Activated CD4-positive, alpha-beta T cell treated with anti-CD3 and anti-CD28 coated beads for 36 hours (primary cell): ENCODE measurements around the gene LRRC8E. TPM values are rescaled to one million over a fixed set of nuclear protein-coding genes. Genes with fewer than 3 reads are reported as not detected.

Source experiments
- ATAC-seq: fragments of 200-7000 bp; cut with Tn5 transposase; one replicate; pipeline ENCODE4 v1.10.0; 2021; ENCODE audit warnings: mild to moderate bottlenecking, moderate library complexity
- CTCF ChIA-PET: fragments of 350-600 bp; sonication (Branson Sonifier 250); formaldehyde crosslinking; loops from one replicate; lab custom pipeline; 2021; ENCODE audit warnings: antibody characterized with exemption; lab: Charles Lee
- POLR2A ChIA-PET: fragments of 350-600 bp; sonication (Branson Sonifier 250); formaldehyde crosslinking; loops from one replicate; lab custom pipeline; 2021; ENCODE audit warnings: antibody characterized with exemption, inconsistent platforms; lab: Charles Lee
- DNase-seq: peaks from one replicate; pipeline ENCODE4 v3.0.0-alpha.2; 2020
- H3K27ac Mint-ChIP-seq: one replicate; pipeline ENCODE4 v1.8.0; 2021; ENCODE audit warnings: mixed read lengths
- H3K27me3 Mint-ChIP-seq: one replicate; pipeline ENCODE4 v1.8.0; 2021; ENCODE audit warnings: mixed read lengths
- H3K36me3 Mint-ChIP-seq: one replicate; pipeline ENCODE4 v1.8.0; 2021; ENCODE audit warnings: low read depth, mixed read lengths
- H3K4me1 Mint-ChIP-seq: one replicate; pipeline ENCODE4 v1.8.0; 2021; ENCODE audit warnings: mixed read lengths
- H3K4me3 Mint-ChIP-seq: one replicate; pipeline ENCODE4 v1.8.0; 2021; ENCODE audit warnings: mild to moderate bottlenecking, moderate library complexity, mixed read lengths
- H3K9me3 Mint-ChIP-seq: one replicate; pipeline ENCODE4 v1.8.0; 2021; ENCODE audit warnings: low read depth, mixed read lengths
- intact Hi-C, 2 experiments: fragments of 100-400 bp; cut with DNase I in 1 of 2; cut with micrococcal nuclease in 1 of 2; formaldehyde crosslinking; loops; one replicate each; pipeline versions ENCODE4 v1.14.2 to v1.15.1; 2022 to 2024; cut with DNase I, micrococcal nuclease
- total RNA-seq, 2 experiments: library from RNA; stranded (reverse); gene quantifications; one replicate each; pipeline ENCODE4 v1.2.3, GENCODE V29; 2021

LRRC8E gene
- total RNA-seq, 2 experiments from 2014 or later = not detected

DNA sequence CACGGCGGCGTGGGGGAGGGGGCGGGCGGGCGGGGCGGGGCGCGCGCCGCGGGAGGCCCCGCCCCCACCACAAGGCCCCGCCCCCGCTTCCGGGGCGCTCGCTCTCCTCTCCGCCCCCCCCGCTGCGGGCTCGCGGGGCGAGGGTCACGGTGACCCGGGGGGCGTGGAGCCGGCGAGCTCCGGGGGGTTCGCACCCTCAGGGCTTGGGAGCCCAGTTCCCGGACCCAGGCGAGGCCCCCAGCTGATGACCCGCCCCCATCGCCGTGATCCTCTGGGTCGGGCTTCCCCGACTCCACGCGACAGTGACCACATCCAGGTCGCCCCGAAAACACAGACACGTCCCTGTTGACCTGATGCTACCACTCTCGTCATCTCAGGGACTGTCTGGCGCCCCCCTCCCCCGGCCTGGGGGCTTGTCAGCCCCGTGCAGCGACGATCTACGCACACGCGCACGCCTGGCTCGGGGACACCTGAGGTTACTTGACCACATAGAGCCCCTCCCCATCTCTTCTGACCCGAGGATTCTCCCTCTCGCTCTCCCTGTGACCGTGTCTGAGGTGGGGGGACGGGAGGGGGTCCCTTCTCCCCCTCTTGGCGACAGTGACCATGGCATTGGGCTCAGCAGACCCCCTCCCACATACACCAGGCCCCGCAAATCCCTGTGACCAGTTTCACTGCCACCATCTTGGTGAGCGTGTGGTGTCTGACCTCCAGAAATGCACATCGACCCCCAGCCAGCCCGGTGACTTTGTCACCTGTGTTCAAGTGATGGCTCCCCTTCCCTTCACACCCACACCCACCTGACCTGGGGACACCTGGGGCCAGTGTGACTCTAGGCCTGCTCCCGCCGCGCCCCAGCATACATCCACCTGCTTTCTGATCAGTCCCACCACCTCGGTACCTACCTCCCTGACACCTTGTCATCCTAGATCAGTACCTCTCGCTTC lies 16.0 kb downstream of the LRRC8E start:
- no peak for DNase-seq
- ChIA-PET CTCF (interaction anchor here (1.0 to 2.4 kb wide), 5 partner anchors 12 to 336 kb away, joined by 4 to 16 read pairs (median 6); partner anchors contain the start of genes SNAPC2 and TIMM44), POLR2A (interaction anchor here (0.6 to 1.6 kb wide), 5 partner anchors 11 to 277 kb away, joined by 3 to 4 read pairs (median 3); partner anchors contain the start of gene TIMM44)
- peaks cover 22% of the 10 kb centered on the region for H3K4me1 Mint-ChIP-seq
- intact Hi-C loops = loop anchor here in 1 of 2 experiments (1.0 to 5.0 kb wide), 3 partner anchors 12 to 928 kb away; partner anchors contain the start of genes MBD3L1 and ZNF558
- peak overlapping the region; percentile 85 for H3K4me3 Mint-ChIP-seq
- peak; percentile 50 for ATAC-seq
- peak overlapping the region; percentile 92 for H3K27ac Mint-ChIP-seq
- peaks cover 18% of the 10 kb centered on the region for H3K36me3 Mint-ChIP-seq
- H3K27me3 Mint-ChIP-seq = no peaks in the 10 kb centered on the region
- H3K9me3 Mint-ChIP-seq = no peaks in the 10 kb centered on the region

DNA sequence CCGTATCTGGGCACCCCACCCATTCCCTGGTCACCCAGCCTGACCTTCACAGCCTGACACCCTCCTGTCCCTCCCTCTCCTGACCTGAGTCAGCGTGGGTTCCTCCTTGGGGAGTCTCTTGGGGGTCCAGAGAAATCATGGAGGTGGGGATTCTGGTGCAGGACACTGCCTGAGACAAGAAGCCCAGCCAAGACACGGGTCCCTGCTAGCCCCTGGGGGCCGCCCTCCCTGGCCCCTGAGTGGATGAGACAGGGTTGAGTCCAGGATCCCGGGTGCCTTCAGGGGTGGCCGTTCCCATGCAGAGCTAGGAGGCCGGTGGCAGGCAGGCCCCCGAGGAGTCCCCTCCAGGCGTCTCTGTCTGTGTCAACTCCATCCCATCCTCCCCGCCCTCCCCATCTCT lies 17.0 kb downstream of the LRRC8E start:
- CTCF ChIA-PET = no interaction called here
- no peaks in the 10 kb centered on the region for H3K9me3 Mint-ChIP-seq
- intact Hi-C loops = no loop called here
- ATAC-seq = no peak
- peak overlapping the region; percentile 85 for H3K4me3 Mint-ChIP-seq
- no peak for DNase-seq
- peaks cover 22% of the 10 kb centered on the region for H3K4me1 Mint-ChIP-seq
- H3K27me3 Mint-ChIP-seq = no peaks in the 10 kb centered on the region
- peak overlapping the region; percentile 92 for H3K27ac Mint-ChIP-seq
- POLR2A ChIA-PET = no interaction called here
- H3K36me3 Mint-ChIP-seq = peaks cover 18% of the 10 kb centered on the region

DNA sequence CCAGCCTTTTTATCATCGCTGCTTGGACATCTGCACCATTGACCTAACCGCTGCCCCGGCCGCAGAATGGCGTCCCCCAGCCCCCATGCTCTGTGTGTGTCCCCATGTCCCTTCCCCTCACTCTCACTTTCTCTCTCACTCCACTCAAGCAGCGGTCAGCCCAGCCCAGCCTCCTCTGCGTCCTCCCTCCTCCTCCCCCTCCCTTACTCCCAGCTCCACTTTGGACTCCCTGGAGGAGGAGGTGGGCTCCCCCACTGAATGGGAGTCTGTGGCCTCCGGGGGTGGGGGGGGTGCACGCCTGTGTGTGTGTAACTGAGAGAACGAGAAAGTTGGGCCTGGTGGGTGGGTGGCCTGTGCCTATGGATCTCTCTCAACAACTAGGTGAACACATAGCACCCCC lies 17.5 kb downstream of the LRRC8E start:
- Mint-ChIP-seq H3K27me3 (no peaks in the 10 kb centered on the region), H3K27ac (no peak overlapping the region), H3K4me3 (peak overlapping the region; percentile 85), H3K36me3 (peaks cover 22% of the 10 kb centered on the region), H3K9me3 (no peaks in the 10 kb centered on the region), H3K4me1 (peaks cover 22% of the 10 kb centered on the region)
- DNase-seq = no peak
- ChIA-PET CTCF (no interaction called here), POLR2A (no interaction called here)
- ATAC-seq = no peak
- intact Hi-C loops = no loop called here

DNA sequence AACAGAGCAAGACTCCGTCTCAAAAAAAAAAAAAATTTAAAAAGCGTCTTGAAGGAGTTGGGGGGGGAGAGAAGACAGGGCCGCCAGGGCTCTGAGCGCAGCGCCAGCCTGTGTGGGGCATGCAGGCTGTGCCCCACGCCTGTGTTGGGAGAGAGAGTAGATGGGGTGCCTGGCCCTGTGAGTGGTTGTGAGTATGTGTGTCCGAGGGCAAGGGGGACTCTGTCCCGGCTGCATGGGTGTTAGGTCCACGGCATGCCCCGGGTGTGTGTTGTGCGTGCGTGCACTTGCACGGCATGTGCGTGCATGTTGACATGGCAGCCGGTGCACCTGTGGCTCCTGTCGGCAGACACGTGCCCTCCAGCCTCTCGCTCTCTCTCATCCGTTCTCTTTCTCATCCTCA lies 18.8 kb downstream of the LRRC8E start:
- H3K4me3 Mint-ChIP-seq = no peak overlapping the region
- no peaks in the 10 kb centered on the region for H3K9me3 Mint-ChIP-seq
- peaks cover 28% of the 10 kb centered on the region for H3K36me3 Mint-ChIP-seq
- H3K27ac Mint-ChIP-seq = no peak overlapping the region
- POLR2A ChIA-PET = no interaction called here
- intact Hi-C loops = no loop called here
- H3K4me1 Mint-ChIP-seq = peaks cover 22% of the 10 kb centered on the region
- H3K27me3 Mint-ChIP-seq = no peaks in the 10 kb centered on the region
- CTCF ChIA-PET = no interaction called here
- DNase-seq (no peak), ATAC-seq (no peak)

DNA sequence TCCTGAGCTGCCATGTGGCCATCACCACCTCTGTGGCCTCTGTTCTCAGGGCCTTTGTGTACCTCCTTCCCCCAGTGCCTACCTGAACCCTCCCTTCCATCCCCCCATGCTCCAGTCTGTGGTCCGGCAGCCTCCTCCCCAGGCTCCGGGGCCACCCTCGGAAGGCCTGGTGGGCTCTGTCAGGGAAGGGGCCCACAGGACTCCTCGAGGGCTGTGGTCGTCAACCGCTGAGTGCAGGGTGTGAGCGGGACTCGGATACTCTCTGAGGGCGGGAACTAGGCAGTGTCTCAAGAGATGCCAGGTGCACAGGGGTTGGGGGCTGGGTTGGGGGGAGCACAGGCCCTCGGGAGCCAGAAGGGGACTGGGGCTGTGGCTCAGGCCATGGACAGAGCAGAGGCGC lies 19.2 kb downstream of the LRRC8E start:
- ATAC-seq (no peak), DNase-seq (no peak)
- Mint-ChIP-seq H3K4me3 (no peak overlapping the region), H3K9me3 (no peaks in the 10 kb centered on the region), H3K4me1 (peaks cover 20% of the 10 kb centered on the region), H3K27me3 (no peaks in the 10 kb centered on the region), H3K36me3 (peaks cover 29% of the 10 kb centered on the region), H3K27ac (no peak overlapping the region)
- intact Hi-C loops = no loop called here
- CTCF ChIA-PET = interaction anchor here (0.9 kb wide), 1 partner anchor 21 kb away, joined by 3 read pairs; no protein-coding TSS in a partner anchor
- POLR2A ChIA-PET = no interaction called here

DNA sequence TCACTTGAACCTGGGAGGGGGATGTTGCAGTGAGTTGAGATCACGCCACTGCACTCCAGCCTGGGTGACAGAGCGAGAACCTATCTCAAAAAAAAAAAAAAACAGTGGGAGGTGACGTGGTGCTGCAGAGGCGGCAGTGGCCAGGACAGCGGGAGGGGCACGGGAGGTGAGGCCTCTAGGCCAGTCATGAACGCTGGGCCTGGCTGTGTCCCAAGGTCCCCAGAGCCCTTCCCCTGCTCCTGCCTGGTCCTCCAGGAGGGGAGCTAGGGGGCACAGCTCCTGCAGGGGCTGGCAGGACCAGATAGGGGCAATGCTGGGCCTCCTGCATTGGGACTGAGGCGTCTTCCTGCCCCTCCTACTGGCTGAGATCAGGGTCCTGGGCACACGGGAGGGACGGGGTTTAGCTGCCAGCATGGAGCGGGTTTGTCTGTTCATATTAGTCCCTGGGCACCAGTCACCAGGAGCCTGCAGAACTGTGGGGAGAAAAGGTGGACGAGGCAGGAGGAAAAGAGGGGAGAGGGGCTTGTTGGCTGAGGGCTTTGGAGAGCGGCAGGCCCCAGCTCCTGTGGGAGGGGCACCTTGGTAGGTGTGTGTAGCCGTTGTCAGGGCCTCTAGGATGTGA lies 19.9 kb downstream of the LRRC8E start:
- ChIA-PET CTCF (interaction anchor here (0.9 kb wide), 1 partner anchor 21 kb away, joined by 3 read pairs; no protein-coding TSS in a partner anchor), POLR2A (no interaction called here)
- Mint-ChIP-seq H3K4me1 (peaks cover 18% of the 10 kb centered on the region), H3K36me3 (peaks cover 32% of the 10 kb centered on the region), H3K27me3 (no peaks in the 10 kb centered on the region), H3K9me3 (no peaks in the 10 kb centered on the region), H3K4me3 (no peak overlapping the region), H3K27ac (no peak overlapping the region)
- intact Hi-C loops = no loop called here
- DNase-seq (no peak), ATAC-seq (no peak)

DNA sequence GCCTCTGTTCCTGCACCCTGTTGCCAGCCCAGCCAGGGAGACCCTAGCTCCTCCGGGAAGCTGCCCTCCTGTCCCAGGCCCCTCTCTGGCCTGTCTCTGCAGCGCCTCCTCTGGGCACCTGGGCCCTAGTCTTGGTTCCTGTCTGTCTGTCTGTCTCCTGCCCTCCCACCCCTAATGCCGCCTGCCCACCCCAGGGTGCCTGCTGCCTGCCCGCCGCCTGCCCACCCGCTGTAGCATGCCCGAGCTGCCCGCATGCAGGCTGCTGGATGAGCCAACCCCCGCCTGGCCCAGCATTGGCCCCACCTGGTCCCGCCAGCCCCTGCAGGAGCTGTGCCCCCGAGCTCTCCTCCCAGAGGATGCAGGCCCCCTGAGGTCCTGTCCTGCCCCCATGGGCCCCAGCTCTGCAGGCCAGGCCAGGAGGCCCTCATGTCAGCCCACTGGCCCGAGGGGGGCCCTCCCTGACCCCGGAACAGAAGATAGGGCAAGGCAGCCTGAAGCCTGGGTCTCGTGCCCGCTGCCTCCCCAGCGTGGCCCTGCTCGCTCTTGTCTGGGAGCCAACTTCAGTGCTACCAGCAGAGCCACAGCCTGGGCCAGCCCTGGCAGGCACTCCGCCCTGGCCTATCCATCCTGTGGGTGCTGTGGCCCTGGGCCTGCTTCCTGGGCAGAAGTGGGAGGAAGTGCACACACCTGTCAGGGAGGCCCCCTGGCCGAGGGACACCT lies 20.6 kb downstream of the LRRC8E start:
- DNase-seq (no peak), ATAC-seq (no peak)
- intact Hi-C loops = no loop called here
- H3K4me1 Mint-ChIP-seq = peaks cover 18% of the 10 kb centered on the region
- no peaks in the 10 kb centered on the region for H3K27me3 Mint-ChIP-seq
- H3K27ac Mint-ChIP-seq = no peak overlapping the region
- CTCF ChIA-PET = interaction anchor here (0.9 kb wide), 1 partner anchor 20 kb away, joined by 3 read pairs; no protein-coding TSS in a partner anchor
- POLR2A ChIA-PET = no interaction called here
- H3K4me3 Mint-ChIP-seq = no peak overlapping the region
- H3K9me3 Mint-ChIP-seq = no peaks in the 10 kb centered on the region
- peaks cover 30% of the 10 kb centered on the region for H3K36me3 Mint-ChIP-seq

DNA sequence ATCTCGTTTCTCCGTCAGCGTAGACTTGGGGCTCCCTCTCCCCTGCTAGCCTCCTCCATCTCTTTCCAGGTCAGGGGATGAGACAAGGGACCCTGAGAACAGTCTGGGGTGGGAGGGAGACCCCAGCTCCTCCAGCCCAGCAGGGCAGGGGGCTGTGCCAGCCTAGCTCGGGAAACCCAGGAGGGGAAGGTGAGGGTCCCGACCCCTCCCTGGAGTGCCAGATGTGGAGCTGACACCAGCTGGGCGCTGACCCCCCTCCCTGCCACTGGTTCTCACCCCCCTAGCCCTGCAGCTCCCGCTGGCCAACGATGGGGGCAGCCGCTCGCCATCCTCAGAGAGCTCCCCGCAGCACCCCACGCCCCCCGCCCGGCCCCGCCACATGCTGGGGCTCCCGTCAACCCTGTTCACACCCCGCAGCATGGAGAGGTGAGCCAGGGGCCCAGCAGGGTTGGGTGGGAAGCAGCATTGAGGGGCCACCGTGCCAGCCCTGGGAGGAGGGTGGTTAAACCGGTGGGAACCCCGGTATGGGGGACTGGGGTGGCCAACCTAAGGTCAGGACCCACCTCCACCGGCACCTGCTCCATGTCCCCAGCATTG lies 21.3 kb downstream of the LRRC8E start:
- H3K9me3 Mint-ChIP-seq = no peaks in the 10 kb centered on the region
- POLR2A ChIA-PET = no interaction called here
- H3K27me3 Mint-ChIP-seq = no peaks in the 10 kb centered on the region
- CTCF ChIA-PET = no interaction called here
- no peak overlapping the region for H3K4me3 Mint-ChIP-seq
- DNase-seq (no peak), ATAC-seq (no peak)
- H3K4me1 Mint-ChIP-seq = peaks cover 16% of the 10 kb centered on the region
- H3K27ac Mint-ChIP-seq = no peak overlapping the region
- peaks cover 30% of the 10 kb centered on the region for H3K36me3 Mint-ChIP-seq
- intact Hi-C loops = no loop called here

DNA sequence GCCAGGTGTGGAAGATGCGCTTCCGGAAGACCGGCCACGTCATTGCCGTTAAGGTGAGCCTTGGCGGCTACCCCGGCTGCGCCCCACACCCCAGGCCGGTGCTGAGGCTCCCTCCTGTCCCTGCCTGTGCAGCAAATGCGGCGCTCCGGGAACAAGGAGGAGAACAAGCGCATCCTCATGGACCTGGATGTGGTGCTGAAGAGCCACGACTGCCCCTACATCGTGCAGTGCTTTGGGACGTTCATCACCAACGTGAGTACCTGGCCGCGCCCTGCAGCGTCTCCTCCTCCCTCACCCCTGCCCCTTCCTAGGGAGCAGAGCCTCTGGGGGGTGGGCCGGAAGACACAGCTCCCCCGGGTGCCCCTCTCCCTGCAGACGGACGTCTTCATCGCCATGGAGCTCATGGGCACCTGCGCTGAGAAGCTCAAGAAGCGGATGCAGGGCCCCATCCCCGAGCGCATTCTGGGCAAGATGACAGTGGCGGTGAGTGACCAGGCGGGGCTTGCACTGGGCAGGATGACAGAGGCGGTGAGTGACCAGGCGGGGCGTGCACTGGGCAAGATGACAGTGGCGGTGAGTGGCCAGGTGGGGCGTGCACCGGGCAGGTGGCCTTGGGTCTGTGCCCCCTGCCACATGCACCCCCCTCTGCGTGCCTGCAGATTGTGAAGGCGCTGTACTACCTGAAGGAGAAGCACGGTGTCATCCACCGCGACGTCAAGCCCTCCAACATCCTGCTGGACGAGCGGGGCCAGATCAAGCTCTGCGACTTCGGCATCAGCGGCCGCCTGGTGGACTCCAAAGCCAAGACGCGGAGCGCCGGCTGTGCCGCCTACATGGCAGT lies 22.2 kb downstream of the LRRC8E start:
- Mint-ChIP-seq H3K9me3 (no peaks in the 10 kb centered on the region), H3K4me1 (peaks cover 10% of the 10 kb centered on the region), H3K27ac (no peak overlapping the region), H3K4me3 (no peak overlapping the region), H3K36me3 (peaks cover 24% of the 10 kb centered on the region), H3K27me3 (peaks cover 7% of the 10 kb centered on the region)
- POLR2A ChIA-PET = no interaction called here
- DNase-seq (no peak), ATAC-seq (no peak)
- CTCF ChIA-PET = no interaction called here
- intact Hi-C loops = no loop called here

DNA sequence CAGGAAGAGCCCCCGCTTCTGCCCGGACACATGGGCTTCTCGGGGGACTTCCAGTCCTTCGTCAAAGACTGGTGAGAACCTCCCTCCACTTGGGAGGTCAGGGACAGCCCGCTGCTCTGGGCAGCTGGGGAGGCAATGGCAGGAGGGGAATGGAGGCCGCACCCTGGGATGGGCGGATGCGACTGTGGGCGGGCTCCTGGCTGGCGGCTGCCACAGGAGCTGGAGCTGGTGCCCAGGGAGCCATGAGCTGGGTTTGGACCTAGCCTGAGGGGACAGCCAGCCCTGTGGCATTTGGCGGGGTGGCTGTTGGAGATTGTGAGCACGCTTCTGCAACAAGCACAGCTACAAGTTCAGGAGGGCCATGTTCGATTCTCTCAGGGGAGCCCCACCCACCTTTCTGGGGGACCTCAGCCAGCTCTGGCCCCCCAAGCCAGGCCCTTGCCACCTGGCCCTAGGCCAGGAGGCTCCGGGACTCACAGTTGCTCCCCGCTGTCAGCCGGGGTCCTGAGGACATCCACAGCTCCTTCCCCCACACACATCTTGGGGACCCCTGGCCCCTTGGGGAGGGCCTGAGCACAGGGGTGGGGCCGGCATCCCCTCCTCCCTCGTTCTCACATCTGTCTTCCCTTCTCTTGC lies 23.3 kb downstream of the LRRC8E start:
- Mint-ChIP-seq H3K4me3 (no peak overlapping the region), H3K27ac (no peak overlapping the region), H3K9me3 (no peaks in the 10 kb centered on the region), H3K27me3 (peaks cover 8% of the 10 kb centered on the region), H3K4me1 (peaks cover 7% of the 10 kb centered on the region), H3K36me3 (peaks cover 17% of the 10 kb centered on the region)
- CTCF ChIA-PET = no interaction called here
- POLR2A ChIA-PET = no interaction called here
- DNase-seq (no peak), ATAC-seq (no peak)
- intact Hi-C loops = no loop called here
